ENCODE measurements around the gene CNTF.

Gene CNTF

GRCh38 chr11:58596621-58597020 is 25.8 kb upstream of the CNTF start:
- H3K36me3 ChIP-seq (ENCODE audit: control insufficient read depth in 2 of 2, insufficient read depth in 1 of 2, low read length in 2 of 2): peaks cover 0 to 13% of the 10 kb centered on the region in 2 experiments; a peak in 1 of 3 replicates
- peaks cover 6% of the 10 kb centered on the region; the same call in 1 of the 2 replicates for H3K4me1 ChIP-seq (ENCODE audit: control insufficient read depth, insufficient read depth, low read length)
- POLR2A ChIA-PET: no interaction called here
- H3K9me3 ChIP-seq (ENCODE audit: control insufficient read depth, insufficient read depth, low read depth, low read length): no peaks in the 10 kb centered on the region
- H3K4me3 ChIP-seq (ENCODE audit: low read depth, low read length): no peak overlapping the region
- no peak overlapping the region for H3K27ac ChIP-seq (ENCODE audit: extremely low read depth, low read depth, low read length)
- TF ChIP-seq HIC1 (tag by site-specific recombination; IDR thresholded peaks at IDR 0.05) (no peak), PRDM2 (tag by site-specific recombination; IDR thresholded peaks at IDR 0.05; ENCODE audit: borderline replicate concordance) (no peak), ZNF148 (tag by site-specific recombination; IDR thresholded peaks at IDR 0.05; ENCODE audit: borderline replicate concordance) (no peak), ZNF112 (tag by site-specific recombination; IDR thresholded peaks at IDR 0.05) (no peak), ZNF280C (tag by site-specific recombination; IDR thresholded peaks at IDR 0.05) (no peak), ZNF274 (IDR thresholded peaks at IDR 0.05; ENCODE audit: low read length) (no peak), ZNF274 (tag by site-specific recombination; IDR thresholded peaks at IDR 0.05; ENCODE audit: borderline replicate concordance) (no peak), GLI2 (tag by site-specific recombination; IDR thresholded peaks at IDR 0.05; ENCODE audit: borderline replicate concordance, low read depth) (no peak), ZNF391 (tag by site-specific recombination; IDR thresholded peaks at IDR 0.05; ENCODE audit: borderline replicate concordance, low read depth) (no peak), HOXA7 (CRISPR knock-in tag; IDR thresholded peaks at IDR 0.05; ENCODE audit: borderline replicate concordance) (no peak), SP3 (tag by site-specific recombination; IDR thresholded peaks at IDR 0.05) (no peak), ZNF792 (tag by site-specific recombination; IDR thresholded peaks at IDR 0.05) (no peak), KLF16 (tag by site-specific recombination; IDR thresholded peaks at IDR 0.05) (no peak), ZNF138 (tag by site-specific recombination; IDR thresholded peaks at IDR 0.05; ENCODE audit: borderline replicate concordance) (no peak), BCL11A (tag by site-specific recombination; IDR thresholded peaks at IDR 0.05; ENCODE audit: low read depth) (no peak), ZNF140 (tag by site-specific recombination; IDR thresholded peaks at IDR 0.05) (no peak), ZNF626 (tag by site-specific recombination; IDR thresholded peaks at IDR 0.05) (no peak), ZNF449 (tag by site-specific recombination; IDR thresholded peaks at IDR 0.05) (no peak), ZNF513 (tag by site-specific recombination; IDR thresholded peaks at IDR 0.05) (no peak), WT1 (tag by site-specific recombination; IDR thresholded peaks at IDR 0.05) (no peak), MZF1 (tag by site-specific recombination; IDR thresholded peaks at IDR 0.05; ENCODE audit: borderline replicate concordance) (no peak)
- CTCF ChIA-PET: no interaction called here
